Measurements from ENCODE around the gene PARP15. TPM values are rescaled to one million over a fixed set of nuclear protein-coding genes. Genes with fewer than 3 reads are reported as not detected.

PARP15 gene
- total RNA-seq, 1 donor from 2014 or later: 0.08 TPM

Other genes with a start within 250 kb of the PARP15 start
- gene MIX23, start 194.4 kb upstream of the PARP15 start, total RNA-seq: 24.0 and 26.4 TPM in 2 replicates
- 20.5 and 25.8 TPM in 2 replicates for gene FAM162A, start 193.5 kb upstream of the PARP15 start, total RNA-seq
- 6.9 and 8.9 TPM in 2 replicates for gene WDR5B, start 161.6 kb upstream of the PARP15 start, total RNA-seq
- gene KPNA1, start 62.7 kb upstream of the PARP15 start, total RNA-seq: 46.0 and 55.4 TPM in 2 replicates
- 20.3 and 28.6 TPM in 2 replicates for gene PARP9, start 13.3 kb upstream of the PARP15 start, total RNA-seq
- 17.3 and 19.6 TPM in 2 replicates for gene DTX3L, start 13.3 kb upstream of the PARP15 start, total RNA-seq
- gene PARP14, start 103.2 kb downstream of the PARP15 start, total RNA-seq: 11.3 and 14.1 TPM in 2 replicates
- 5.4 and 7.6 TPM in 2 replicates for gene HSPBAP1, start 216.2 kb downstream of the PARP15 start, total RNA-seq
- 16.7 and 23.1 TPM in 2 replicates for gene SLC49A4, start 217.4 kb downstream of the PARP15 start, total RNA-seq

Data from myocyte (in vitro differentiated cells).